HL-60 (cell line): Measurements from ENCODE around the gene PON3.

Experiments used
- CTCF ChIP-seq: IDR thresholded peaks from one replicate; pipeline ENCODE4 v1.5.1; 2011; ENCODE audit warnings: low read length, control low read depth, inconsistent platforms; ENCODE audit not compliant: insufficient read depth
- GABPA ChIP-seq: IDR thresholded peaks from 2 replicates; pipeline ENCODE4 v1.6.1; 2012; ENCODE audit warnings: low read depth
- POLR2AphosphoS5 ChIP-seq: IDR thresholded peaks from 2 replicates; pipeline ENCODE4 v1.6.1; 2012; ENCODE audit warnings: low read depth
- REST ChIP-seq: IDR thresholded peaks from 2 replicates; pipeline ENCODE4 v1.6.1; 2012; ENCODE audit warnings: low read depth; ENCODE audit not compliant: insufficient replicate concordance
- SPI1 ChIP-seq: IDR thresholded peaks from 2 replicates; pipeline ENCODE4 v1.6.1; 2012; ENCODE audit warnings: low read depth, mild to moderate bottlenecking, borderline replicate concordance

GRCh38 chr7:95411036-95411435, 14.9 kb upstream of the PON3 start:
- TF ChIP-seq POLR2AphosphoS5 (no peak), REST (no peak), CTCF (no peak), GABPA (no peak), SPI1 (no peak)
